Nephron (organoid): ENCODE results near the gene TBL1XR1.

Experiments
- H3K27ac Mint-ChIP-seq, 3 experiments: 2 replicates each; pipeline ENCODE4 v1.8.0; 2020; ENCODE audit warnings: mixed read lengths in 3 of 3, mild to moderate bottlenecking in 2 of 3, moderate library complexity in 1 of 3
- H3K27me3 Mint-ChIP-seq: 2 replicates; pipeline ENCODE4 v1.8.0; 2021; ENCODE audit warnings: low read depth, mild to moderate bottlenecking, moderate library complexity, mixed read lengths
- H3K36me3 Mint-ChIP-seq: 2 replicates; pipeline ENCODE4 v1.8.0; 2020; ENCODE audit warnings: low read depth, mixed read lengths
- H3K4me1 Mint-ChIP-seq: 2 replicates; pipeline ENCODE4 v1.8.0; 2020; ENCODE audit warnings: mixed read lengths
- H3K4me3 Mint-ChIP-seq, 3 experiments: 2 replicates each; pipeline ENCODE4 v1.8.0; 2020; ENCODE audit warnings: mild to moderate bottlenecking in 3 of 3, mixed read lengths in 3 of 3, moderate library complexity in 2 of 3
- H3K9me3 Mint-ChIP-seq: 2 replicates; pipeline ENCODE4 v1.8.0; 2020; ENCODE audit warnings: mixed read lengths
- TF ChIP-seq, protein P1 (sequence below), 3 experiments: fragments of 200-600 bp; sonication (generic); IDR thresholded peaks; one replicate each; pipeline ENCODE4 v1.5.0; 2021; ENCODE audit warnings: antibody characterized with exemption in 3 of 3; ENCODE audit not compliant: unreplicated experiment in 3 of 3

TBL1XR1 gene

GRCh38 chr3:177110386-177110785, 86.9 kb downstream of the TBL1XR1 start:
- peaks cover 43% of the 10 kb centered on the region for H3K4me1 Mint-ChIP-seq
- peak overlapping the region in 2 of 3 experiments; percentile 0 to 49 for H3K27ac Mint-ChIP-seq
- no peaks in the 10 kb centered on the region for H3K9me3 Mint-ChIP-seq
- H3K36me3 Mint-ChIP-seq = peaks cover 10% of the 10 kb centered on the region
- no peak overlapping the region for H3K4me3 Mint-ChIP-seq
- H3K27me3 Mint-ChIP-seq = no peaks in the 10 kb centered on the region
- TF ChIP-seq, protein P1, sequence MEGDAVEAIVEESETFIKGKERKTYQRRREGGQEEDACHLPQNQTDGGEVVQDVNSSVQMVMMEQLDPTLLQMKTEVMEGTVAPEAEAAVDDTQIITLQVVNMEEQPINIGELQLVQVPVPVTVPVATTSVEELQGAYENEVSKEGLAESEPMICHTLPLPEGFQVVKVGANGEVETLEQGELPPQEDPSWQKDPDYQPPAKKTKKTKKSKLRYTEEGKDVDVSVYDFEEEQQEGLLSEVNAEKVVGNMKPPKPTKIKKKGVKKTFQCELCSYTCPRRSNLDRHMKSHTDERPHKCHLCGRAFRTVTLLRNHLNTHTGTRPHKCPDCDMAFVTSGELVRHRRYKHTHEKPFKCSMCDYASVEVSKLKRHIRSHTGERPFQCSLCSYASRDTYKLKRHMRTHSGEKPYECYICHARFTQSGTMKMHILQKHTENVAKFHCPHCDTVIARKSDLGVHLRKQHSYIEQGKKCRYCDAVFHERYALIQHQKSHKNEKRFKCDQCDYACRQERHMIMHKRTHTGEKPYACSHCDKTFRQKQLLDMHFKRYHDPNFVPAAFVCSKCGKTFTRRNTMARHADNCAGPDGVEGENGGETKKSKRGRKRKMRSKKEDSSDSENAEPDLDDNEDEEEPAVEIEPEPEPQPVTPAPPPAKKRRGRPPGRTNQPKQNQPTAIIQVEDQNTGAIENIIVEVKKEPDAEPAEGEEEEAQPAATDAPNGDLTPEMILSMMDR (IDR thresholded peaks at IDR 0.05; ENCODE audit: unreplicated experiment in 3 of 3) = no peak

DNA sequence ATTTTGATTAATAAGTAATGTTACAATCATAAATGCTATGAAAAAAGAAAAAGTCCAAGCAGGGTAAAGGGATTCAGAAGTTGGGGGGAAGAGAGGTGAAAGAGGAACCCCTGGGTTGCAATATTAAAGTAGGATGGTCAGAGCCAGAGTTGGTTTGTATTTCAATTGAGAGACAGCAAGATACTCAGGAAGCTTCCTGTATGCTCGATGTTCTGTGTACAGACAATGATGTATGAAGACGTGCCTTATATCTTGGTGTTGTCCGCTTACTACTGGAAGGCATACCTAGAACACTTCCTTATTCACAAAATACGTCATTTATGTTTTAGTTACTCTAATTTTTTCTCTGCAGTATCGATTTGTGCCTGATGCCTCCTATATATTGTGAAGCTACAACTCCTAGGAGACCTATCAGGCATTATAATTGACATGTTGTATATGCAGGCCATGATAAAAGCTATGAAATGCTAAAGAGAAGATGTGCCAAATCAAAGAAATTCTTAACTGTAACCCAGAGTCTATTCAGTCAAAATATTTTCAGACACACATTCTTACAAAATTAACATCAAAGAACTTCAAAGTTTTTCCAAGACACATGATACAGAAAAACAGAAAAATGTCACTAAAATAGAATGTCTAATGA, 87.5 kb downstream of the TBL1XR1 start:
- no peaks in the 10 kb centered on the region for H3K27me3 Mint-ChIP-seq
- TF ChIP-seq, protein P1 (IDR thresholded peaks at IDR 0.05; ENCODE audit: unreplicated experiment in 3 of 3) = no peak
- no peak overlapping the region for H3K4me3 Mint-ChIP-seq

GRCh38 chr3:177108648-177109047, 88.6 kb downstream of the TBL1XR1 start:
- Mint-ChIP-seq H3K36me3 (peaks cover 10% of the 10 kb centered on the region), H3K4me3 (no peak overlapping the region), H3K9me3 (no peaks in the 10 kb centered on the region), H3K27me3 (no peaks in the 10 kb centered on the region), H3K27ac (peak overlapping the region in 1 of 3 experiments; percentile 21), H3K4me1 (peaks cover 52% of the 10 kb centered on the region)
- TF ChIP-seq, protein P1 (IDR thresholded peaks at IDR 0.05; ENCODE audit: unreplicated experiment in 3 of 3) = no peak

More for the DNA sequence above, 87.5 kb downstream of the TBL1XR1 start:
- no peaks in the 10 kb centered on the region for H3K9me3 Mint-ChIP-seq
- peaks cover 46% of the 10 kb centered on the region for H3K4me1 Mint-ChIP-seq
- H3K36me3 Mint-ChIP-seq = peaks cover 10% of the 10 kb centered on the region
- peak overlapping the region in 2 of 3 experiments; percentile 0 to 4 for H3K27ac Mint-ChIP-seq

DNA sequence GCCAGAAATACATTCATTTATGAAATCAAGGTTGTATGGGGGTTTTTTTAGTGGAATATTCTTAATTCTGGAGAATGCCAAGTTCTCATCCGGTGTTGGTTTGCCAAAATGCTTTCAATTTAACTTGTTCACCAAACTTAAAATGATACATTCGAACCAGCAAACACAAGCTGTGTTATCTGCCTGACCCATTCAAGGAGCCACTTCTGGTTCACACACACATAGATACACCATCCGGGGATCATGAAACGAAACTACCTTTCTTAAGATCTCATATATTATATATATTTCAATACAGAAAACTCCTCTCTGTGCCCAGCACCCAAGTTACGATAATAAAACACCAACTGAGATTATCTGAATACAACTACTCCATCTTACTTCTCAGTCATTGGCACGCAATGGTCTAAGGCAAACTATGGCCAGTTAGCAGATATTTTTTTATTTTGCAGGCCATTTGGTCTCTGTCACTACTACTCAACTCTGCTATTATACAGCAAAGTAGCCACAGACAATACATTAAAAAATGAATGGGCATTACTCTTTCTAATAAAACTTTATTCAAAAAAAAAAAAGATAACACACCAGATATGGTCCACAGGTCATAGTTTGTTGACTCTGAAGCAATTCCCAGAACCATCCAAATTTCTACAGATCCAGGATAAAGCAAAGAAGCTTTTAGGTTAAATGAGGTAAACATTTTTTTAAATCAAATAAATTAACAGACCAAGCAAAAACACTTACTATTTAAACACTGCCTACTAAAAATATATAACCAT, 89.6 kb downstream of the TBL1XR1 start:
- Mint-ChIP-seq H3K27me3 (no peaks in the 10 kb centered on the region), H3K27ac (no peak overlapping the region), H3K4me1 (peaks cover 55% of the 10 kb centered on the region), H3K36me3 (peaks cover 6% of the 10 kb centered on the region), H3K9me3 (no peaks in the 10 kb centered on the region), H3K4me3 (no peak overlapping the region)
- TF ChIP-seq, protein P1 (IDR thresholded peaks at IDR 0.05; ENCODE audit: unreplicated experiment in 3 of 3) = no peak

GRCh38 chr3:177106594-177106993, 90.7 kb downstream of the TBL1XR1 start:
- Mint-ChIP-seq H3K27ac (peak overlapping the region in 2 of 3 experiments; percentile 27 to 79), H3K9me3 (no peaks in the 10 kb centered on the region), H3K36me3 (peaks cover 14% of the 10 kb centered on the region), H3K4me1 (peaks cover 58% of the 10 kb centered on the region), H3K27me3 (no peaks in the 10 kb centered on the region), H3K4me3 (no peak overlapping the region)
- TF ChIP-seq, protein P1 (IDR thresholded peaks at IDR 0.05; ENCODE audit: unreplicated experiment in 3 of 3) = no peak
